ENCODE results near the gene TLE2.

TLE2 gene

DNA sequence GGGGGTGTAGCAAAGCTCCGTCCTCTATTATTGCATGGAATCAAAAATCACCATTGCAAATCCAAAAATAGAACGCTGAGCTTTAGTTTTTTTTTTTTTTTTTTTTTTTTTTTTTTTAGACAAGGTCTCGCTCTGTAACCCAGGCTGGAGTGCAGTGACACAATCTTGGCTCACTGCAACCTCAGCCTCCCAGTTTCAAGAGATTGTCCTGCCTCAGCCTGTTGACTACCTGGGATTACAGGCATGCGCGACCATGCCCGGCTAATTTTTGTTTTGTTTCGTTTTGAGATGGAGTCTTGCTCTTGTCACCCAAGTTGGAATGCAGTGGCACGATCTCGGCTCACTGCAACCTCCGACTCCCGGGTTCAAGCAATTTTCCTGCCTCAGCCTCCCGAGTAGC lies 69.0 kb downstream of the TLE2 start:
- FAIRE-seq (no peak), DNase-seq (ENCODE audit: low spot score) (no peak)

DNA sequence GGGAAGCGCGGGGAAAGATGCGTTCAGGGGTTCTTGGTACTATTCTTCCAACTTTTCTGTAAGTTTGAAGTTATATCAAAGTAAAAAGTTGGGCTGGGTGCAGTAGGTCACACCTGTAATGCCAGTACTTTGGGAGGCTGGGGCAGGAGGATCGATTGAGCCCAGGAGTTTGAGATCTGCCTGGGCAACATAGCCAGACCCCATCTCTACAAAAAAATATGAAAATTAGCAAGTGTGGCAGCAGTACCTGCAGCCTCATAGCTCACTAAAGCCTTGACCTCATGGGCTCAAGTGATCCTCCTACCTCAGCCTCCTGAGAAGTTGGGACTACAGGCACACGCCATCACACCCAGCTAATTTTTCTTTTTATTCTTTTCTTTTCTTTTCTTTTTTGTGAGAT lies 71.9 kb downstream of the TLE2 start:
- no peak for FAIRE-seq
- no peak for DNase-seq (ENCODE audit: low spot score)

DNA sequence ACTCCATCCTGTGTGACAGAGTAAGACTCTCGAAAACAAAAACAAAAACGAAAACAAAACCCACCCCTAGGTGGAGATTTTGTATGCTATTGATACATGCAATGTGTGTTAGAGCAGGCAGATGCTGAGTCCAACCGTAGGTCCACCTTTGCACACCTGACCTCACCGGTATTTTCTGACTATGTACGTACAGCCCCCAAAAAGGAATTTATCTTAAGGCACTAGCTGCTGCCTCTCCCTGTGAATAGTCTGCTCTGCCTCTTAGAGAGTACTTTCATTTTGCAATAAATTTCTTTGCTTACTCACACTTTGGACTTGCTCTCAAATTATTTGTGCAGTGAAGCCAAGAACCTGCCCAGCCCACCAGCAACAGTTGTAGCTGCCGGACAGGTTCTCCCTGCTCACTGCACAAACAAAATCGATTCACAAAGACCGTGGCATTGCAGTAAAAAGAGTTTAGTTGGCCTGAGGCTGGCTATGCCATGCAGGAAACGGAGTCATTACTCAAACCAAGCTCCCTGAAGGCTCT lies 76.1 kb downstream of the TLE2 start:
- FAIRE-seq: no peak

DNA sequence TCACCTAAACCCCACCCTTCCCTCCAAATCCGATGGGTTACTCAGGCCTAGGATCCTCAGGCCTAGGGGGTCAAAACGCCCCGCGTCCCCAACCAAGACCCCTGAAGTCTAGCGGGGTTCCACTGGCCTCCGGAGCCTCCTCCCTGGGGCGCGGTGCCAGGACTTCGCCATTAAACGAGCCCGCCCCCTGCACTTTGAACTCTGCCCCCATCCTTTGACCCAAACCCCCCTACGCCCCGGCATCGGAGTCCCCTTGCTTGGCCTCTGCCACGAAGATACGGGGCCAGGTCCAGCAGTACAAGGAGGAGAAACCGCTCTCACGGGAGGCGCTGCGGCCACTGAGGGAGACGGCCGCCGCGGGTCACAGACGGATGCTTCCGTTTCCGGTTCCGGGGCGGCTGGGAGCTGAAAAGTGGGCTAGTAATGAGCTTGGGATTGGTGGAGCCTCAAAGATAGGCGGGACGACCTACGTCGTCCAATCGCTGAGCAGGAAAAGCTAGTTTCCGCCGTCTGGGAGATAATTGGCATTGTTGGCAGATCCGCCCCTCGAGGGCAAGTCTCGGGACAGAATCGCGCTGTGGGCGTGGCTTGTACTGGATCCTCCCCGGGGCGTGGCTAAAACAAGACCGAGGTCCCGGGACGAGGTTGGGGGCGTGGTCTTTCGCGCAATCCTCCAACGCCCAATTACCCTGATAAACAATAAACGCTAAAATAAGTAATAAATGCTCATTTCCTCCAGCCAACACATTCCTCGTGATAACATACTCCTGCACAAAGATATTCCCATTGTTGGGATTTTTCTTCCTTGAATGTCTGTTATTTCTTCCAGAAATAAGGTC lies 78.6 kb downstream of the TLE2 start:
- FAIRE-seq (peak; percentile 94), DNase-seq (ENCODE audit: low spot score) (peak; percentile 99)

More for the DNA sequence above, 76.1 kb downstream of the TLE2 start:
- DNase-seq (ENCODE audit: low spot score): no peak

DNA sequence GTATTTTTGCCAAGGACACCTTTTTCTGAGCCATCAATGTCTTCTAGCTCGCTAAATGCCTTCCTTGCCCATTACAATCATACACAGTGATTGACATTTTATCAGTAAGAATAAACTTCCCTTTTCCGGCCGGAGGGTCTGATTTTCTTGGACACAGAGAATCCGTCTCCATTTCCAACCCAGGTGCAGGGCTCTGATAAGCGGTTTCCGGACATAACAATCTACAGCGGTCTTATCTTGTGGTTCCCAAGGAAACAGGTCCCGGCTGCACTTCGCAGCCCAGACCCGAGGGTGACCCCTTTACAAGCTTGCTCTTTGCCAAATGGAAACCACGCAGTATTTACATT lies 79.2 kb downstream of the TLE2 start:
- DNase-seq (ENCODE audit: low spot score) (peak; percentile 5), FAIRE-seq (no peak)

All from RCC 7860 (cell line).